ENCODE measurements around the gene RAD23B.

GRCh38 chr9:107266624-107267368 lies 16.3 kb upstream of the RAD23B start:
- no peak for TF ChIP-seq CTCF (conservative IDR thresholded peaks at IDR 0.05)
- TF ChIP-seq EZH2 (IDR thresholded peaks at IDR 0.05; ENCODE audit: low read depth) = no peak

Measured in PC-9 (cell line).